Effector CD4-positive, alpha-beta T cell (primary cell): ENCODE measurements around the gene MSLN.

Experiments
- DNase-seq: peaks from one replicate; pipeline ENCODE4 v3.0.0-alpha.2; 2020

MSLN gene

GRCh38 chr16:794853-795466 is 34.4 kb downstream of the MSLN start:
- DNase-seq = no peak

- no peak for DNase-seq
Observed at GRCh38 chr16:795580-796229, 35.2 kb downstream of the MSLN start.

GRCh38 chr16:796296-797119 is 36.0 kb downstream of the MSLN start:
- no peak for DNase-seq

GRCh38 chr16:797120-797420 is 36.5 kb downstream of the MSLN start:
- DNase-seq = no peak

GRCh38 chr16:797686-798085 is 37.2 kb downstream of the MSLN start:
- DNase-seq = no peak

- no peak for DNase-seq
Observed at GRCh38 chr16:798666-799065, 38.1 kb downstream of the MSLN start.

- DNase-seq = no peak
Observed at GRCh38 chr16:799111-799947, 38.8 kb downstream of the MSLN start.

GRCh38 chr16:799948-800833 is 39.7 kb downstream of the MSLN start, which contains the start of gene GNG13:
GNG13 (minus strand) TSS chr16:800734; CDS start chr16:799077, 1,657 bp downstream.
- no peak for DNase-seq

- no peak for DNase-seq
Observed at GRCh38 chr16:800834-801511, 40.4 kb downstream of the MSLN start.

- no peak for DNase-seq
Observed at GRCh38 chr16:801584-802363, 41.2 kb downstream of the MSLN start.

GRCh38 chr16:802461-802860 is 41.9 kb downstream of the MSLN start:
- no peak for DNase-seq

GRCh38 chr16:802914-803753 is 42.6 kb downstream of the MSLN start:
- DNase-seq = no peak

- DNase-seq = no peak
Observed at GRCh38 chr16:803754-804080, 43.2 kb downstream of the MSLN start.

- no peak for DNase-seq
Observed at GRCh38 chr16:804193-805048, 43.9 kb downstream of the MSLN start.

GRCh38 chr16:805474-805873 is 44.9 kb downstream of the MSLN start:
- DNase-seq = no peak

- DNase-seq = peak; percentile 74
Observed at GRCh38 chr16:807347-808084, 47.0 kb downstream of the MSLN start.

GRCh38 chr16:808085-808386 is 47.5 kb downstream of the MSLN start:
- DNase-seq = no peak

GRCh38 chr16:813204-813915 is 52.8 kb downstream of the MSLN start:
- DNase-seq = peak; percentile 26
